OCI-LY3 (cell line): Measurements from ENCODE around the gene SULT1A1.

Experiments used
- CTCF ChIP-seq: fragments of 200-600, 300-600 bp; sonication (generic); IDR thresholded peaks from 2 replicates; pipeline ENCODE4 v1.5.1; 2014; ENCODE audit warnings: antibody characterized with exemption, low read length, low read depth
- EZH2phosphoT487 ChIP-seq: fragments of 200-600 bp; shearing (Covaris generic); IDR thresholded peaks from 2 replicates; pipeline ENCODE4 v1.6.1; 2018; ENCODE audit warnings: antibody characterized with exemption, mixed run types, low read depth

- TF ChIP-seq CTCF (no peak), EZH2phosphoT487 (no peak)
Observed at GRCh38 chr16:28592511-28592910, 17.3 kb downstream of the SULT1A1 start.
